Liver (tissue), 9 donors: Measurements from ENCODE around the gene ZXDC. TPM values are rescaled to one million over a fixed set of nuclear protein-coding genes. Genes with fewer than 3 reads are reported as not detected.

Experiments
- DNase-seq: peaks from one replicate; pipeline ENCODE4 v3.0.0-alpha.2; 2017; ENCODE audit warnings: low spot score
- H3K27ac ChIP-seq, 2 donors: one replicate each; pipeline ENCODE4 v1.7.0; 2013; ENCODE audit warnings: inconsistent platforms in 2 of 2, low read length in 2 of 2, control low read depth in 1 of 2, low read depth in 1 of 2, mild to moderate bottlenecking in 1 of 2
- H3K27me3 ChIP-seq, 4 donors: one replicate each; pipeline versions ENCODE4 v1.6.1 to v1.7.0; 2013; ENCODE audit warnings: low read length in 3 of 4, inconsistent platforms in 1 of 4, mild to moderate bottlenecking in 1 of 4, moderate library complexity in 1 of 4; ENCODE audit not compliant: control insufficient read depth in 4 of 4, insufficient read depth in 4 of 4
- H3K36me3 ChIP-seq, 4 donors: one replicate each; pipeline versions ENCODE4 v1.6.1 to v1.7.0; 2013; ENCODE audit warnings: low read length in 3 of 4, mild to moderate bottlenecking in 3 of 4, low read depth in 1 of 4, moderate library complexity in 1 of 4; ENCODE audit not compliant: control insufficient read depth in 4 of 4, insufficient read depth in 3 of 4
- H3K4me1 ChIP-seq, 4 donors: one replicate each; pipeline versions ENCODE4 v1.6.1 to v1.7.0; 2013; ENCODE audit warnings: low read length in 3 of 4, mild to moderate bottlenecking in 3 of 4, moderate library complexity in 1 of 4; ENCODE audit not compliant: control insufficient read depth in 4 of 4, insufficient read depth in 4 of 4
- H3K4me3 ChIP-seq, 3 donors: one replicate each; pipeline versions ENCODE4 v1.6.1 to v1.7.0; 2013; ENCODE audit warnings: low read length in 3 of 3, control low read depth in 1 of 3, low read depth in 1 of 3, mild to moderate bottlenecking in 1 of 3
- H3K9ac ChIP-seq, 2 donors: one replicate each; pipeline ENCODE4 v1.7.0; 2013; ENCODE audit warnings: low read length in 2 of 2, mild to moderate bottlenecking in 2 of 2, moderate library complexity in 2 of 2, control low read depth in 1 of 2, low read depth in 1 of 2
- H3K9me3 ChIP-seq, 4 donors: one replicate each; pipeline versions ENCODE4 v1.6.1 to v1.7.0; 2013; ENCODE audit warnings: low read length in 3 of 4; ENCODE audit not compliant: control insufficient read depth in 4 of 4
- ATF3 ChIP-seq: IDR thresholded peaks from 2 replicates; pipeline ENCODE4 v1.6.1; 2016; ENCODE audit warnings: antibody characterized with exemption
- CTCF ChIP-seq: fragments of 150-350 bp; IDR thresholded peaks from 2 replicates; pipeline ENCODE4 v1.5.1; 2017; ENCODE audit warnings: improper control_type of control experiment, low read depth, low read length; ENCODE audit not compliant: missing input control
- EGR1 ChIP-seq, 2 donors: IDR thresholded peaks; 2 replicates each; pipeline ENCODE4 v1.6.1; 2016 to 2018; ENCODE audit warnings: antibody characterized with exemption in 2 of 2, low read depth in 2 of 2
- FOXA2 ChIP-seq: IDR thresholded peaks from 2 replicates; pipeline ENCODE4 v1.6.1; 2016; ENCODE audit warnings: antibody characterized with exemption
- GABPA ChIP-seq, 2 donors: IDR thresholded peaks in 1 of 2; conservative IDR thresholded peaks in 1 of 2; 2 replicates each; pipeline ENCODE4 v1.6.1; 2016; ENCODE audit warnings: antibody characterized with exemption in 2 of 2, mild to moderate bottlenecking in 1 of 2, moderate library complexity in 1 of 2
- HNF4A ChIP-seq, 2 donors: conservative IDR thresholded peaks; 2 replicates each; pipeline ENCODE4 v1.6.1; 2016; ENCODE audit warnings: antibody characterized with exemption in 2 of 2, mild to moderate bottlenecking in 2 of 2
- HNF4G ChIP-seq: IDR thresholded peaks from 2 replicates; pipeline ENCODE4 v1.6.1; 2016; ENCODE audit warnings: antibody characterized with exemption
- JUND ChIP-seq, 2 donors: IDR thresholded peaks; 2 replicates each; pipeline ENCODE4 v1.6.1; 2016; ENCODE audit warnings: antibody characterized with exemption in 2 of 2
- REST ChIP-seq: IDR thresholded peaks from 2 replicates; pipeline ENCODE4 v1.6.1; 2016; ENCODE audit warnings: antibody characterized with exemption, mild to moderate bottlenecking
- RXRA ChIP-seq, 2 donors: IDR thresholded peaks; 2 replicates each; pipeline ENCODE4 v1.6.1; 2017 to 2018; ENCODE audit warnings: antibody characterized with exemption in 2 of 2, mild to moderate bottlenecking in 1 of 2
- SP1 ChIP-seq: IDR thresholded peaks from 2 replicates; pipeline ENCODE4 v1.6.1; 2018; ENCODE audit warnings: antibody characterized with exemption, mild to moderate bottlenecking
- TAF1 ChIP-seq: conservative IDR thresholded peaks from 2 replicates; pipeline ENCODE4 v1.6.1; 2016; ENCODE audit warnings: antibody characterized with exemption, mild to moderate bottlenecking
- YY1 ChIP-seq: IDR thresholded peaks from 2 replicates; pipeline ENCODE4 v1.6.1; 2016; ENCODE audit warnings: antibody characterized with exemption, mild to moderate bottlenecking
- ZBTB33 ChIP-seq: IDR thresholded peaks from 2 replicates; pipeline ENCODE4 v1.6.1; 2016; ENCODE audit warnings: antibody characterized with exemption
- WGBS: extraction: QIAGEN DNeasy Blood & Tissue Kit; methylation state at CpG from one replicate; pipeline ENCODE4 v1.1.7; 2013; 5-methylcytosine and 5-hydroxymethylcytosine counted together
- polyA plus RNA-seq, 2 donors: library from polyadenylated mRNA; stranded (reverse) in 1 of 2; unstranded in 1 of 2; fragments of 200-250 nt in 1 of 2; fragments of >200 nt in 1 of 2; fragmentation: Nextera tagmentation in 1 of 2; extraction: Ambion mirVana in 1 of 2; gene quantifications; one replicate each; pipeline versions ENCODE4 v1.2.1 to v1.2.3, GENCODE V29; 2013 to 2015
- total RNA-seq, 2 donors: library from RNA; depleted of rRNA; stranded (reverse); fragments of >200 nt; gene quantifications; one replicate each; pipeline ENCODE4 v1.2.3, GENCODE V29; 2014
- TF ChIP-seq, protein P1 (sequence below): IDR thresholded peaks from 2 replicates; pipeline ENCODE4 v1.6.1; 2016; ENCODE audit warnings: antibody characterized with exemption
- donor health status: healthy.
- donor health status: healthy.
- donor health status: healthy.
- donor health status: healthy.
- donor health status: healthy.

The ZXDC gene
- total and polyA plus RNA-seq, 4 donors, result 7.0 to 42.3 (median 13.9) TPM

GRCh38 chr3:126494204-126494969 lies 18.7 kb upstream of the ZXDC start:
- Histone ChIP-seq H3K27me3 (no peaks in the 10 kb centered on the region), H3K9ac (no peak overlapping the region), H3K36me3 (peaks cover 0 to 39% (median 23%) of the 10 kb centered on the region in 4 donors), H3K4me1 (peaks cover 0 to 6% (median 1%) of the 10 kb centered on the region in 4 donors), H3K27ac (no peak overlapping the region), H3K4me3 (no peak overlapping the region), H3K9me3 (no peaks in the 10 kb centered on the region)
- TF ChIP-seq FOXA2, result no peak
- TF ChIP-seq ZBTB33, result no peak
- no peak for TF ChIP-seq JUND (IDR thresholded peaks at IDR 0.05)
- TF ChIP-seq EGR1 (IDR thresholded peaks at IDR 0.05; ENCODE audit: low read depth in 2 of 2), result no peak
- TF ChIP-seq ATF3, result no peak
- TF ChIP-seq, protein P1, sequence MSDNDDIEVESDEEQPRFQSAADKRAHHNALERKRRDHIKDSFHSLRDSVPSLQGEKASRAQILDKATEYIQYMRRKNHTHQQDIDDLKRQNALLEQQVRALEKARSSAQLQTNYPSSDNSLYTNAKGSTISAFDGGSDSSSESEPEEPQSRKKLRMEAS, result no peak
- TF ChIP-seq CTCF, result no peak
- TF ChIP-seq HNF4G, result no peak
- TF ChIP-seq TAF1, result no peak
- no peak for TF ChIP-seq HNF4A (conservative IDR thresholded peaks at IDR 0.05)
- no peak for TF ChIP-seq SP1
- no peak for TF ChIP-seq RXRA (IDR thresholded peaks at IDR 0.05)
- TF ChIP-seq YY1, result no peak
- WGBS, result 85% methylated on average over 12 of the region's 12 CpGs
- no peak for DNase-seq

DNA sequence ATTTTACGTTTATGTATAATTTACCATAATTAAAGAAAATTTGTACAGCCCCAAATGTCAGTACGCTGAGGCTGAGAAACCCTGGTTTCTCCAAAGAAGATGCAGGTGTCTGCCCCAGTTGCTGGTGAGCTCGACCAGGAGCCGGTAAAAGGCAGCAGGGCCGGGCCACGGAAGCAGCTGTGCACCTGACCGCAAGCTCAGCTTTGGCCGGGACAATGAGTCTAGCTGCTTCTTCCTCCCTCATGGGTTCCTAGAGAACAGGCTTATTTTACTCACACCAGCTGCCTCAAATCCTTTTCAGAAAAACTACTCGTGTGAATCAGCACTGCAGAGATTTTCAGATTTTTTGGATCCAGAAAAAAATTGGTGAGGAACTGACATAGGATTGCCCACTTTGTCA lies 18.0 kb upstream of the ZXDC start:
- H3K27me3 ChIP-seq, result no peaks in the 10 kb centered on the region
- peaks cover 0 to 39% (median 26%) of the 10 kb centered on the region in 4 donors for H3K36me3 ChIP-seq
- peaks cover 0 to 6% (median 1%) of the 10 kb centered on the region in 4 donors for H3K4me1 ChIP-seq
- 86% methylated on average over 9 of the region's 9 CpGs for WGBS
- H3K9me3 ChIP-seq, result no peaks in the 10 kb centered on the region
- H3K27ac ChIP-seq, result no peak overlapping the region
- no peak for DNase-seq
- H3K4me3 ChIP-seq, result no peak overlapping the region
- no peak overlapping the region for H3K9ac ChIP-seq
- no peak for TF ChIP-seq HNF4G

DNA sequence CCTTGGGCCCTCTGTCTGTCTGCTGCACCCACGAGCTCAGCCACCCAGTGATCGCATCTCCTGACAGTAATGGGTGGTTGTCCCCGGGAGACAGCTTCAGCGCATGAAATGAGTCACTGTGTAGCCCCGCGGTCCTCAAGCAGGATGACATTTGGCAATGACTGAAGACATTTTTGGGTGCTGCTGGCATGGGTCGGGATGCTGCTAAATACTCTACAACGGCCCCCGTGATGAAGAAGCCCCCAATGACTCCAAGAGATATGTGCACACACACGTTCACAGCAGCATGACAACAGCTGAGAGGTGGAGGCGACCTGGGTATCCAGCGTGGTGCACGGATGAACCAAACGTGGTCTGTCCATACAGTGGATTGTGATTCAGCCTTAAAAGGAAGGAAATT lies 17.4 kb upstream of the ZXDC start:
- H3K36me3 ChIP-seq, result peaks cover 0 to 44% (median 28%) of the 10 kb centered on the region in 4 donors
- no peak overlapping the region for H3K9ac ChIP-seq
- no peaks in the 10 kb centered on the region for H3K9me3 ChIP-seq
- WGBS, result 87% methylated on average over 14 of the region's 14 CpGs
- DNase-seq, result no peak
- H3K27me3 ChIP-seq, result no peaks in the 10 kb centered on the region
- no peak overlapping the region for H3K4me3 ChIP-seq
- H3K27ac ChIP-seq, result no peak overlapping the region
- H3K4me1 ChIP-seq, result peaks cover 0 to 8% (median 1%) of the 10 kb centered on the region in 4 donors
- TF ChIP-seq SP1 (no peak), GABPA (IDR thresholded peaks at IDR 0.05 in 1 of 2, conservative IDR thresholded peaks at IDR 0.05 in 1 of 2) (no peak), YY1 (no peak), REST (no peak), FOXA2 (no peak), EGR1 (IDR thresholded peaks at IDR 0.05; ENCODE audit: low read depth in 2 of 2) (no peak), HNF4A (conservative IDR thresholded peaks at IDR 0.05) (no peak), CTCF (no peak), JUND (IDR thresholded peaks at IDR 0.05) (no peak)
- TF ChIP-seq, protein P1, result no peak
